GM19395 (cell line): Measurements from ENCODE around the gene LTBP1.

Experiments
- ATAC-seq: cut with Tn5 transposase; IDR thresholded peaks from one replicate; pipeline ENCODE4 v1.9.1; 2021; ENCODE audit warnings: mild to moderate bottlenecking, moderate library complexity; ENCODE audit not compliant: unreplicated experiment

LTBP1 gene

GRCh38 chr2:33072614-33073013 lies 125.9 kb downstream of the LTBP1 start:
- ATAC-seq: no peak

GRCh38 chr2:33073018-33073417 lies 126.3 kb downstream of the LTBP1 start:
- no peak for ATAC-seq

- ATAC-seq: no peak
These were observed 127.4 kb downstream of the LTBP1 start for GRCh38 chr2:33074197-33074596.

- ATAC-seq: no peak
These were observed 130.6 kb downstream of the LTBP1 start for GRCh38 chr2:33077311-33077710.

GRCh38 chr2:33077844-33078243 lies 131.1 kb downstream of the LTBP1 start:
- ATAC-seq: no peak

GRCh38 chr2:33081691-33082090 lies 134.9 kb downstream of the LTBP1 start:
- no peak for ATAC-seq

GRCh38 chr2:33083699-33084387 lies 137.1 kb downstream of the LTBP1 start:
- no peak for ATAC-seq

GRCh38 chr2:33084433-33084832 lies 137.7 kb downstream of the LTBP1 start:
- ATAC-seq: no peak

GRCh38 chr2:33085646-33086045 lies 138.9 kb downstream of the LTBP1 start:
- no peak for ATAC-seq

- ATAC-seq: no peak
These were observed 139.8 kb downstream of the LTBP1 start for GRCh38 chr2:33086400-33087015.

GRCh38 chr2:33090553-33091134 lies 143.9 kb downstream of the LTBP1 start:
- ATAC-seq: no peak

GRCh38 chr2:33091541-33092123 lies 144.9 kb downstream of the LTBP1 start:
- no peak for ATAC-seq

GRCh38 chr2:33093283-33093993 lies 146.7 kb downstream of the LTBP1 start:
- ATAC-seq: no peak

- ATAC-seq: no peak
These were observed 147.6 kb downstream of the LTBP1 start for GRCh38 chr2:33094303-33094702.

GRCh38 chr2:33099989-33100388 lies 153.2 kb downstream of the LTBP1 start:
- ATAC-seq: no peak

GRCh38 chr2:33100921-33101320 lies 154.2 kb downstream of the LTBP1 start:
- no peak for ATAC-seq

- ATAC-seq: no peak
These were observed 157.4 kb downstream of the LTBP1 start for GRCh38 chr2:33104052-33104623.

- no peak for ATAC-seq
These were observed 158.0 kb downstream of the LTBP1 start for GRCh38 chr2:33104726-33105125.

GRCh38 chr2:33106115-33106514 lies 159.4 kb downstream of the LTBP1 start:
- no peak for ATAC-seq

GRCh38 chr2:33107690-33108482 lies 161.1 kb downstream of the LTBP1 start:
- ATAC-seq: no peak
